K562 (cell line): ENCODE data around the gene SKIC8. TPM values are rescaled to one million over a fixed set of nuclear protein-coding genes. Genes with fewer than 3 reads are reported as not detected.

ENCODE experiments used
- CBX3 ChIP-seq, 2 experiments: IDR thresholded peaks; 1 replicate in 1 of 2; 2 replicates in 1 of 2; pipeline ENCODE4 v1.6.1; 2012; ENCODE audit warnings: inconsistent platforms in 2 of 2, low read length in 2 of 2, borderline replicate concordance in 1 of 2, control low read depth in 1 of 2
- ETV5 ChIP-seq: sonication (generic); formaldehyde crosslinking; IDR thresholded peaks from 2 replicates; pipeline ENCODE4 v1.4.0; 2020; ENCODE audit warnings: low read depth, mild to moderate bottlenecking, missing genetic modification reagents
- FOXK1 ChIP-seq: sonication (generic); formaldehyde crosslinking; IDR thresholded peaks from 2 replicates; pipeline ENCODE4 v1.8.0; 2022; ENCODE audit warnings: missing genetic modification reagents, mild to moderate bottlenecking, borderline replicate concordance
- KLF13 ChIP-seq: fragments of 450-650 bp; IDR thresholded peaks from 2 replicates; pipeline ENCODE4 v1.6.1; 2016; ENCODE audit warnings: missing genetic modification characterization, low read depth, mild to moderate bottlenecking, missing compliant biosample characterization, moderate library complexity, borderline replicate concordance
- NFE2L1 ChIP-seq: fragments of 450-650 bp; IDR thresholded peaks from 2 replicates; pipeline ENCODE4 v1.6.1; 2016; ENCODE audit warnings: missing genetic modification characterization, low read depth, mild to moderate bottlenecking, missing compliant biosample characterization, moderate library complexity, borderline replicate concordance
- PHF8 ChIP-seq: fragments of 200-600 bp; sonication (generic); IDR thresholded peaks from 2 replicates; pipeline ENCODE4 v1.6.1; 2012; ENCODE audit warnings: mixed run types, mild to moderate bottlenecking, inconsistent platforms, low read length, moderate library complexity, borderline replicate concordance
- PTRF ChIP-seq: fragments of 450-650 bp; IDR thresholded peaks from 2 replicates; pipeline ENCODE4 v1.6.1; 2016; ENCODE audit warnings: mild to moderate bottlenecking, missing genetic modification characterization, missing compliant biosample characterization
- YY1 ChIP-seq, 3 experiments: IDR thresholded peaks; 2 replicates each; pipeline ENCODE4 v1.6.1; 2011; ENCODE audit warnings: low read length in 2 of 3, mild to moderate bottlenecking in 2 of 3, moderate library complexity in 2 of 3, borderline replicate concordance in 1 of 3, control low read depth in 1 of 3, low read depth in 1 of 3; ENCODE audit not compliant: insufficient read depth in 3 of 3, insufficient replicate concordance in 2 of 3, control insufficient read depth in 1 of 3, insufficient read length in 1 of 3; ENCODE audit errors: extremely low read depth in 1 of 3
- ZFP91 ChIP-seq: sonication (generic); formaldehyde crosslinking; IDR thresholded peaks from 2 replicates; pipeline ENCODE4 v1.8.0; 2022; ENCODE audit warnings: mild to moderate bottlenecking, missing genetic modification reagents
- polyA plus RNA-seq, 8 experiments: library from polyadenylated mRNA; depleted of rRNA in 4 of 8; stranded (reverse) in 5 of 8; unstranded in 3 of 8; fragments of >200 nt; fragmentation: Nextera tagmentation in 2 of 8; fragmentation: Illumina TruSeq in 1 of 8; extraction: Ambion mirVana in 2 of 8; extraction: Trizol in 1 of 8; gene quantifications; 2 replicates each; pipeline versions ENCODE4 v1.2.1 to v1.2.3, GENCODE V29; 2011 to 2014; ENCODE audit warnings: inconsistent platforms in 1 of 8, missing spikeins in 1 of 8
- total RNA-seq, 7 experiments: library from RNA; depleted of rRNA in 6 of 7; stranded (reverse); fragments of >200 nt in 6 of 7; fragmentation: Illumina TruSeq in 2 of 7; extraction: Trizol in 2 of 7; gene quantifications; 2 replicates each; pipeline versions ENCODE4 v1.2.1 to v1.2.3, GENCODE V29; 2011 to 2021; ENCODE audit warnings: low replicate concordance in 1 of 7

Gene SKIC8
- total and polyA plus RNA-seq, 9 of the 15 experiments (the other 6 are each of a cell fraction or from before 2014, with no cell fraction given): 79.5 to 389 (median 146) TPM

DNA sequence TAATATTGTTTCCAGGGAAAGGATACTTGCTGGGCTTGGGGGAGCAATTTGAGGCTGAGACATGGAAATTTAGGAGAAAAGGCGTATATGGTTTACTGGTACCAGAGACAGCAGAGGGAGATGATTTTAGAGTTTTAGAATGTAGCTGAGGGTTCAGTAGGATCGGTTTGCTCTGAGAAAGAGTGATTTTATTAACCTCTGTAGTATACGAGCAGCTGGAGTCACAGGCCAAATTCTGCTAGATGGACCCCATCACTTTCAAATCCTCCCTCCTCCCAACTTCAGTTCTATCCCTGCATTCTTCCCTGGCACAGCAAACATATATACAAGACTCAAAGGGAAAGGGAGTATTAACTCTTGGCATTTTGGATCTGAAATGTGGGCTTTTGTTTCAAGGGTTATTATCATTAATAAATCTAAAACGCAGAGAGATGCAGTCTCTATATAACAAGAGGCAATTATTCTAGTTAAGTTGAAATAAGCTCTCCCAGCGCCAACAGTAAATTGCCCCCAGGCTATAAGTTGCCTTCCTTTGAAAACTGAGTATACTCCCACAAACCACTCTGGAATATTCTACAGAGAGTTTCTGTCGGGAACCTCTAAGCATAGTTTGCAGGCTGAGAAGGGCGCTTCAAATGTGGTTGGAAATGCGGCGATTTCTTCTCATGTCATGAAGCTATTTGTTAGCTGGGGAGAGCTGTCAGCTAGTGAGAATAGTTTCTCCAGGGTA lies 46.2 kb upstream of the SKIC8 start (continued):
- TF ChIP-seq PHF8: no peak
- TF ChIP-seq KLF13: no peak
- no peak for TF ChIP-seq FOXK1 (CRISPR knock-in tag)
- no peak for TF ChIP-seq YY1 (IDR thresholded peaks at IDR 0.05; ENCODE audit: borderline replicate concordance in 1 of 3, control insufficient read depth in 1 of 3, extremely low read depth in 1 of 3, insufficient read depth in 3 of 3, insufficient read length in 1 of 3, insufficient replicate concordance in 2 of 3, low read depth in 1 of 3, low read length in 2 of 3)
- no peak for TF ChIP-seq ETV5 (CRISPR knock-in tag)
- no peak for TF ChIP-seq NFE2L1 (tag)
- TF ChIP-seq ZFP91 (CRISPR knock-in tag): no peak
- TF ChIP-seq PTRF (tag): no peak
- no peak for TF ChIP-seq CBX3 (IDR thresholded peaks at IDR 0.05; ENCODE audit: borderline replicate concordance in 1 of 2, low read length in 2 of 2)
